Measurements from ENCODE around the gene FBXO47.

The FBXO47 gene

DNA sequence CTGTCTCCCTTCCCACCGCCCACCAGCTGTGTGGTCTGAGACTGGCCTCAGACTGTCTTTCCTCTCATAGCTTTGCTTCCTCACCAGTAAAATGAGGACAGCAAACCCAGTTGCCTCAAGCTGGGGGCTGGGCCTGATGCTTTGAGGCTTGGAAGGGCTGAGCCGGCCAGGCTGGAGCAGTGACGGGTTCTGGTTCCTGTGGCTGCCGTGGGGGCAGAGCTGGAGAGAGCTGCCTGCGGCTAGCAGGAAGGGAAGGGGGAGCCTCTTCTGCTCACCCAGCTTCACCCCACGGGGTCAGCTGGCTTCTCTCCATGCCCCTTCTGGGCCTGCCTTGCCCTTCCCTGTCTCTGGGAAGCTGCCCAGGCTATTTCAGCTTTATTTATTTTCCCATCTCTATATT is 73.6 kb downstream of the FBXO47 start:
- DNase-seq (ENCODE audit: low read depth): no peak
- H3K4me3 ChIP-seq (ENCODE audit: low read length): no peak overlapping the region
- TF ChIP-seq, protein P1, sequence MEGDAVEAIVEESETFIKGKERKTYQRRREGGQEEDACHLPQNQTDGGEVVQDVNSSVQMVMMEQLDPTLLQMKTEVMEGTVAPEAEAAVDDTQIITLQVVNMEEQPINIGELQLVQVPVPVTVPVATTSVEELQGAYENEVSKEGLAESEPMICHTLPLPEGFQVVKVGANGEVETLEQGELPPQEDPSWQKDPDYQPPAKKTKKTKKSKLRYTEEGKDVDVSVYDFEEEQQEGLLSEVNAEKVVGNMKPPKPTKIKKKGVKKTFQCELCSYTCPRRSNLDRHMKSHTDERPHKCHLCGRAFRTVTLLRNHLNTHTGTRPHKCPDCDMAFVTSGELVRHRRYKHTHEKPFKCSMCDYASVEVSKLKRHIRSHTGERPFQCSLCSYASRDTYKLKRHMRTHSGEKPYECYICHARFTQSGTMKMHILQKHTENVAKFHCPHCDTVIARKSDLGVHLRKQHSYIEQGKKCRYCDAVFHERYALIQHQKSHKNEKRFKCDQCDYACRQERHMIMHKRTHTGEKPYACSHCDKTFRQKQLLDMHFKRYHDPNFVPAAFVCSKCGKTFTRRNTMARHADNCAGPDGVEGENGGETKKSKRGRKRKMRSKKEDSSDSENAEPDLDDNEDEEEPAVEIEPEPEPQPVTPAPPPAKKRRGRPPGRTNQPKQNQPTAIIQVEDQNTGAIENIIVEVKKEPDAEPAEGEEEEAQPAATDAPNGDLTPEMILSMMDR (conservative IDR thresholded peaks at IDR 0.05; ENCODE audit: low read length): no peak

DNA sequence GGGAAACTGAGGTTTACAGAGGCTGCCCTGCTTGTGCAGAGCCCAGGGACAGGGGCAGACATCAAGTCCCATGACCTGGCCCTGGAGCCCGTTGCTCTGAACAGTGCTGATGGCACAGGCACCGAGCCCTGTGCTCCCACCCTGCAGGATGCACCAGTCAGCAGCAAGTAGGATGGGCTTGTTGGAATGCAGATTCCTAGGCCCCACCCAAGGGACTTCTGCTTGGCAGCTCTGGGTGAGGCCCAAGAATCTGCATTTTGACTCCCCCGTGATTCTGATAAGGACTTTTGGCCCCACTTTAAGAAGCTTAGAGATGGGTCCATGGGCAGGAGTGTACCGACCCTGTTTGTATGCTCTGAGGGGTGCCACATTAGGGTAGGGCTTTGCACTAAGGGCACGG is 74.1 kb downstream of the FBXO47 start:
- H3K4me3 ChIP-seq (ENCODE audit: low read length): no peak overlapping the region
- TF ChIP-seq, protein P1 (conservative IDR thresholded peaks at IDR 0.05; ENCODE audit: low read length): no peak
- no peak for DNase-seq (ENCODE audit: low read depth)

DNA sequence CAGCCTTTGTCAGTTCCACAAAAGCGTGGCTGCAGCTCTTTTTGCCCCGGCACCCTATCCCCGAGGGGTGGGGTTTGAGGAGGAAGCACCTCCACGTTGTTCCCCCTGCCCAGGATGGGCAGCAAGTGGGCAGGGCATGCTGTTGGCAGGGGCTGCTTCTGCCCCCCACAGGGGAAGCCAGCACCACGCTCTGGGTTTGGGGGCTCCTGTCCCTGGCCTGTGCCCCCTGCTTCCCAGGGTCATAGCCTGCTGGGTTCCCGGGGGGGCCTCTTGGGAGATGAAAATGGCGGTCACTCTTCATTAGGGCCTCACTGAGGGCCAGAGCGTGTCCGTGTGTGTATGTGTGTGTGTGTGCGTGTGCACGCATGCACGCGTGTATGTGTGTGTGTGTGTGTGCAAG is 74.6 kb downstream of the FBXO47 start:
- DNase-seq (ENCODE audit: low read depth): no peak
- H3K4me3 ChIP-seq (ENCODE audit: low read length): no peak overlapping the region
- TF ChIP-seq, protein P1 (conservative IDR thresholded peaks at IDR 0.05; ENCODE audit: low read length): no peak

DNA sequence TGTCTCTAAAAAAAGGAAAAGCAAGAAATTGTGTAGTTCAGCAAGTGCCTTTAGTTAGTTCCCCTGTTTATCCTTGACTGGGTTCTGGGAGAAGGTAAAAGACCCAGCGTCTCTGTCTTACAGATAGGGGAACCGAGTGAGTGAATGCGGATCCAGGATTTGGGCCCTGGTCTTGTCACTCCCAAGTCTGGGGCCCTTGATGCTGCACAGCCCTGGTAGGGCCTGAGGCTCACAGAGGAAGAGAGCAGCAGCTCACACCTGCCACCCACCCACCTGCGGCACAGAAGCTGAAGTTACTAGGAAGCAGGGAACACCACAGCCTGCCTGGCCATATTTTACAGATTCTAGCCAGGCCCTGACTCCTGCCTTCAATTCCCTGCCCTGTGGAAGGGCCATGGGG is 75.1 kb downstream of the FBXO47 start:
- DNase-seq (ENCODE audit: low read depth): no peak
- no peak overlapping the region for H3K4me3 ChIP-seq (ENCODE audit: low read length)
- TF ChIP-seq, protein P1 (conservative IDR thresholded peaks at IDR 0.05; ENCODE audit: low read length): no peak

DNA sequence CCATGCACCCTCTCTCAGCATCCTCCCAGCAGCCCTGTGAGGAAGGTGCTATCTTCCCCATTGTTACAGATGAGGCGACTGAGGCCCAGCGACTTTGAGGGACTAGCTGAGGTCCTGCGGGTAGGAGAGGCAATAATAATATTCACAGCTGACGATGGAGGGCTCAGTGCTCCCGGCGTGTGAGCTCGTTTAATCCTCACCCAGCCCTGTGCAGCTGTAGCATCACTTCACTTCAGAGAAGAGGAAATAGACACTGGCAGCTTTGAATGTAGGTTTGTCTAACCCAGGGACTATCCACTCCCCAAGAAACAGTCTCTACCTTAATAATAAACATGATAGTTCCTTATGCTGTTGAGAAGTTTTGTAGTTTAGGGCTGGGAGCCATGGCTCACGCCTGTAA is 75.8 kb downstream of the FBXO47 start:
- TF ChIP-seq, protein P1 (conservative IDR thresholded peaks at IDR 0.05; ENCODE audit: low read length): no peak
- H3K4me3 ChIP-seq (ENCODE audit: low read length): no peak overlapping the region
- DNase-seq (ENCODE audit: low read depth): no peak

DNA sequence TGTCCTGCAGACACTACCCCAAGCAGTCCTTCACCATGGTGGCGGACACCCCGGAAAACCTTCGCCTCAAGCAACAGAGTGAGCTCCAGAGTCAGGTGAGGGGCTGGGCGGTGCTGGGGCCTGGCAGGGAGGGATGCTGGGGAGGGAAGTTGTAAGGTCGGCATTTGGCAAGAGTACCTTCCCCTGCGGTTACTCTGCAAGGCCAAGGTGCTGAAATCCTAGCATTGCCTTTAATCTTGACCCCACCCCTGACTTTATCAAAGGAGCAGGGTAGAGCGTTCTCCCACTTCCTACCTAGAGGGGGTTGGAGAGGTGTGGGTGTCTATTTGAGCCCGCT is 76.8 kb downstream of the FBXO47 start:
- no peak for DNase-seq (ENCODE audit: low read depth)
- TF ChIP-seq, protein P1 (conservative IDR thresholded peaks at IDR 0.05; ENCODE audit: low read length): no peak
- H3K4me3 ChIP-seq (ENCODE audit: low read length): no peak overlapping the region

DNA sequence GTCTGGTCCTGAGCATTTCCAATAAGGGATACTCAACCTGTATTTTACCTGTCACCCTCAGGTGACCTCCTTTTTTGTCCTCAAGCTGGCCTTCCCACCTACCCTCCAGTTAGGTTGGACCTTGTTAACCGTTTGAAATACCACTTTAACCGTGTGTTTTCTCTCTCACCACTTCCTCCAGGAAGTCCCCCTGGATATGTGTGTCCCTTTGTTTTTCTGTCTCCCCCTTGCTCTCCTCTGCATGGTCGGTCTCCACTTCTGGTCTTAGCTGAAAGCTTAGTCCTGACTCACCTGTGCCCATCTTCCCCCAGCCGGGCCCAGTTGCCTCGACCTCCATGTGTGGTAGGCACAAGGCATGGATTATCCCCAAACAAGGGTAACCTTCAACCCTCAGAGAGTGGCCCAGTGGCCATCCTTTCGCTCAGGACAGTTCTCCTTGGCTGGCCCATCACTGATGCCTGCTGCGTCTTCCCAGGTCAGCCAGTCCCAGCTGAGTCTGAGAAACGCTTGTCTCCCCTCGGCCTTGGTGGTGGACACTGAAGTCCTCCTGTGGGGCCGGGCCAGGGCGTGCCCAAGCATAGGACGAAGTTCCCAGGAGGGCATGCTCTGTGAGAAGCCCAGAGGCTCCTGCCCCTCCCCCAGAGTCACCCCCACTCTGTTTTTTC is 77.3 kb downstream of the FBXO47 start:
- DNase-seq (ENCODE audit: low read depth): no peak
- no peak overlapping the region for H3K4me3 ChIP-seq (ENCODE audit: low read length)
- TF ChIP-seq, protein P1 (conservative IDR thresholded peaks at IDR 0.05; ENCODE audit: low read length): no peak
